Activated T-cell treated with anti-CD3 and anti-CD28 coated beads, Interleukin-2, amount 50 U/mL, for 4 hours (primary cell): ENCODE measurements around the gene RNF114. TPM values are rescaled to one million over a fixed set of nuclear protein-coding genes. Genes with fewer than 3 reads are reported as not detected.

Experiments
- total RNA-seq, 3 donors: library from RNA; stranded (reverse); gene quantifications; one replicate each; pipeline ENCODE4 v1.2.1, GENCODE V29; 2021

The RNF114 gene
- total RNA-seq, 3 donors from 2014 or later: 71.1 to 81.9 (median 77.5) TPM

Other genes starting within 250 kb of the RNF114 start
- gene B4GALT5, start 222.5 kb upstream of the RNF114 start, total RNA-seq: 10 to 100 TPM; 41.6 to 51.9 (median 44.5) TPM
- gene SLC9A8, start 123.6 kb upstream of the RNF114 start, total RNA-seq: 10 to 100 TPM; 11.9 to 16.4 (median 13.2) TPM
- 10 to 100 TPM; 13.3 to 15.0 (median 13.3) TPM for gene SPATA2, start 20.9 kb upstream of the RNF114 start, total RNA-seq
- gene SNAI1, start 46.6 kb downstream of the RNF114 start, total RNA-seq: 1 to 10 TPM; 1.1 to 1.8 (median 1.3) TPM
- gene UBE2V1, start 176.8 kb downstream of the RNF114 start, total RNA-seq: 100 to 1,000 TPM; 126 to 144 (median 139) TPM
- gene PEDS1, start 217.3 kb downstream of the RNF114 start, total RNA-seq: 10 to 100 TPM; 21.6 to 22.5 (median 21.9) TPM